ENCODE measurements around the gene TNXB. TPM values are rescaled to one million over a fixed set of nuclear protein-coding genes. Genes with fewer than 3 reads are reported as not detected.
A peak's percentile ranks its signal among the peaks of the same experiment; 100 is the strongest.

Gene TNXB
- total and polyA plus RNA-seq, 9 of the 15 experiments (the other 6 are each of a cell fraction or from before 2014, with no cell fraction given) = 0.14 to 28.1 (median 12.4) TPM

GRCh38 chr6:32137454-32137853 lies 28.3 kb upstream of the TNXB start:
- H3K9me3 ChIP-seq (replicated peaks; ENCODE audit: control insufficient read depth, insufficient read depth, low read depth, low read length) = no peaks in the 10 kb centered on the region
- no peak overlapping the region for H3K27ac ChIP-seq (ENCODE audit: extremely low read depth, low read depth, low read length)
- ATAC-seq (no peak), FAIRE-seq (no peak), DNase-seq (ENCODE audit: extremely low read depth in 1 of 4, low spot score in 3 of 4) (no peak)
- no peak overlapping the region for H3K4me2 ChIP-seq (ENCODE audit: insufficient read depth, low read length)
- no peaks in the 10 kb centered on the region for H3K27me3 ChIP-seq (ENCODE audit: control insufficient read depth in 2 of 2, insufficient read depth in 2 of 2, low read length in 2 of 2)
- H3K4me3 ChIP-seq = no peak overlapping the region
- intact Hi-C loops (cut with micrococcal nuclease) (no loop called here), in situ Hi-C loops (cut with MboI) (loop anchor here (5.0 kb wide), 1 partner anchor 1025 kb away; no protein-coding TSS in a partner anchor)
- no TSS peak for BruUV-seq (replicated peaks)
- H3K9me1 ChIP-seq (ENCODE audit: control insufficient read depth, insufficient read depth, low read length) = no peaks in the 10 kb centered on the region
- ChIA-PET CTCF (ENCODE audit: low intra/inter-chr PET ratio) (no interaction called here), POLR2A (interaction anchor here (1.8 kb wide), 1 partner anchor 9 kb away, joined by 7 read pairs; the partner anchor contains the start of gene ATF6B)
- H4K20me1 ChIP-seq (replicated peaks; ENCODE audit: control insufficient read depth, insufficient read depth, low read length) = no peaks in the 10 kb centered on the region
- peaks cover 16 to 24% of the 10 kb centered on the region in 2 experiments; a peak in 4 of 5 replicates for H3K4me1 ChIP-seq (replicated peaks in 1 of 2; ENCODE audit: control insufficient read depth in 2 of 2, insufficient read depth in 2 of 2, low read length in 2 of 2)
- TF ChIP-seq SAFB2 (IDR thresholded peaks at IDR 0.05; ENCODE audit: borderline replicate concordance, low read depth, low read length, severe bottlenecking) = no peak
- TF ChIP-seq PCBP2 (IDR thresholded peaks at IDR 0.05; ENCODE audit: low read depth, low read length, poor library complexity, severe bottlenecking) = no peak
- 0 out of 4 replicates have a peak, but pooled peaks of 1 of the 2 experiments have one; percentile 39 for TF ChIP-seq KDM1A (IDR thresholded peaks at IDR 0.05)
- TF ChIP-seq SIX5 (IDR thresholded peaks at IDR 0.05; ENCODE audit: borderline replicate concordance in 1 of 2, insufficient read depth in 1 of 2, low read depth in 1 of 2, low read length in 2 of 2) = no peak
- TF ChIP-seq ZNF707 (CRISPR knock-in tag; conservative IDR thresholded peaks at IDR 0.05) = no peak
- TF ChIP-seq SMARCA5 (IDR thresholded peaks at IDR 0.05) = peak; percentile 80
- TF ChIP-seq ZFPM2 (CRISPR knock-in tag; IDR thresholded peaks at IDR 0.05) = no peak
- peak; percentile 65 for TF ChIP-seq RBM25 (IDR thresholded peaks at IDR 0.05; ENCODE audit: low read depth, low read length, severe bottlenecking)
- no peak for TF ChIP-seq MCM5 (IDR thresholded peaks at IDR 0.05; ENCODE audit: low read depth)
- TF ChIP-seq ARID2 (IDR thresholded peaks at IDR 0.05) = no peak
- no peak for TF ChIP-seq CTBP1 (IDR thresholded peaks at IDR 0.05; ENCODE audit: borderline replicate concordance)
- peak; percentile 80 for TF ChIP-seq BCOR (IDR thresholded peaks at IDR 0.05)
- no peak for TF ChIP-seq TGIF2 (CRISPR knock-in tag; IDR thresholded peaks at IDR 0.05)
- TF ChIP-seq KLF13 (tag; IDR thresholded peaks at IDR 0.05; ENCODE audit: borderline replicate concordance, low read depth) = no peak
- no peaks in the 10 kb centered on the region for H3K36me3 ChIP-seq (ENCODE audit: control insufficient read depth, insufficient read depth, low read length)
- H3K79me2 ChIP-seq (ENCODE audit: control insufficient read depth, insufficient read depth, low read length) = no peaks in the 10 kb centered on the region
- no peak overlapping the region for H3K9ac ChIP-seq (ENCODE audit: insufficient read depth in 1 of 2, low read depth in 2 of 2, low read length in 2 of 2)
- no peak overlapping the region for H2AFZ ChIP-seq (ENCODE audit: low read depth, low read length)

Data from K562 (cell line).